Coronary artery (tissue), 2 donors: ENCODE data around the gene CHPF.

Experiments
- DNase-seq: peaks from one replicate; pipeline ENCODE4 v3.0.0-alpha.2; 2017; ENCODE audit warnings: low spot score
- H3K27ac ChIP-seq, 2 donors: fragments of 200-600 bp; sonication (generic); one replicate each; pipeline ENCODE4 v1.5.1; 2016 to 2019
- H3K4me3 ChIP-seq: fragments of 200-600 bp; sonication (generic); 2 replicates; pipeline ENCODE4 v1.5.1; 2016; ENCODE audit warnings: mild to moderate bottlenecking, moderate library complexity
- CTCF ChIP-seq: fragments of 200-600 bp; sonication (generic); IDR thresholded peaks from one replicate; pipeline ENCODE4 v1.5.1; 2019; ENCODE audit warnings: antibody characterized with exemption

CHPF gene

GRCh38 chr2:219506153-219506801, 37.3 kb downstream of the CHPF start:
- H3K27ac ChIP-seq, result no peak overlapping the region
- no peak overlapping the region for H3K4me3 ChIP-seq
- DNase-seq, result no peak
- no peak for TF ChIP-seq CTCF

GRCh38 chr2:219505585-219505984, 38.0 kb downstream of the CHPF start:
- DNase-seq, result no peak
- Histone ChIP-seq H3K4me3 (no peak overlapping the region), H3K27ac (no peak overlapping the region)
- no peak for TF ChIP-seq CTCF

- DNase-seq, result no peak
- H3K4me3 ChIP-seq, result no peak overlapping the region
- TF ChIP-seq CTCF, result no peak
- no peak overlapping the region for H3K27ac ChIP-seq
Measured at GRCh38 chr2:219502618-219503017, 41.0 kb downstream of the CHPF start.

- H3K4me3 ChIP-seq, result no peak overlapping the region
- no peak overlapping the region for H3K27ac ChIP-seq
- no peak for TF ChIP-seq CTCF
- DNase-seq, result no peak
Measured at GRCh38 chr2:219501849-219502248, 41.8 kb downstream of the CHPF start.

GRCh38 chr2:219500135-219500534, 43.5 kb downstream of the CHPF start:
- Histone ChIP-seq H3K4me3 (no peak overlapping the region), H3K27ac (no peak overlapping the region)
- no peak for TF ChIP-seq CTCF
- DNase-seq, result no peak

GRCh38 chr2:219499555-219499954, 44.1 kb downstream of the CHPF start:
- Histone ChIP-seq H3K4me3 (peak overlapping the region; percentile 79), H3K27ac (no peak overlapping the region)
- no peak for TF ChIP-seq CTCF
- DNase-seq, result no peak

- DNase-seq, result no peak
- peak overlapping the region; percentile 95 to 98 for H3K27ac ChIP-seq
- peak overlapping the region; percentile 79 for H3K4me3 ChIP-seq
- TF ChIP-seq CTCF, result no peak
Measured at GRCh38 chr2:219499058-219499307, 44.6 kb downstream of the CHPF start.
